Esophagus (tissue), 2 donors: Measurements from ENCODE around the gene NEGR1. TPM values are rescaled to one million over a fixed set of nuclear protein-coding genes. Genes with fewer than 3 reads are reported as not detected.

Experiments
- H3K27ac ChIP-seq, 2 donors: one replicate each; pipeline ENCODE4 v1.5.1; 2013; ENCODE audit warnings: low read depth in 2 of 2, mild to moderate bottlenecking in 2 of 2, inconsistent platforms in 1 of 2, low read length in 1 of 2, moderate library complexity in 1 of 2
- H3K27me3 ChIP-seq, 2 donors: one replicate each; pipeline ENCODE4 v1.6.1; 2013; ENCODE audit warnings: low read length in 2 of 2, control low read depth in 1 of 2, mild to moderate bottlenecking in 1 of 2; ENCODE audit not compliant: insufficient read depth in 2 of 2, control insufficient read depth in 1 of 2
- H3K36me3 ChIP-seq, 2 donors: one replicate each; pipeline ENCODE4 v1.6.1; 2013; ENCODE audit warnings: low read length in 1 of 2; ENCODE audit not compliant: control insufficient read depth in 2 of 2, insufficient read depth in 2 of 2
- H3K4me1 ChIP-seq, 2 donors: one replicate each; pipeline ENCODE4 v1.6.1; 2013; ENCODE audit warnings: low read length in 1 of 2; ENCODE audit not compliant: control insufficient read depth in 2 of 2, insufficient read depth in 2 of 2
- H3K4me3 ChIP-seq, 2 donors: one replicate each; pipeline ENCODE4 v1.5.1; 2013; ENCODE audit warnings: low read length in 2 of 2, mild to moderate bottlenecking in 2 of 2, low read depth in 1 of 2, moderate library complexity in 1 of 2
- H3K9me3 ChIP-seq, 2 donors: one replicate each; pipeline ENCODE4 v1.6.1; 2013; ENCODE audit warnings: mild to moderate bottlenecking in 2 of 2, low read depth in 1 of 2, low read length in 1 of 2, moderate library complexity in 1 of 2; ENCODE audit not compliant: control insufficient read depth in 2 of 2, insufficient read depth in 1 of 2
- WGBS, 2 donors: extraction: QIAGEN DNeasy Blood & Tissue Kit; methylation state at CpG; one replicate each; pipeline ENCODE4 v1.1.7; 2013; 5-methylcytosine and 5-hydroxymethylcytosine counted together
- polyA plus RNA-seq, 2 donors: library from polyadenylated mRNA; stranded (reverse); fragments of 200-250 nt; gene quantifications; one replicate each; pipeline ENCODE4 v1.2.3, GENCODE V29; 2013
- donor health status: healthy with polysubstance abuse.
- donor health status: Bipolar disorder and iron deficiency.

The NEGR1 gene
- polyA plus RNA-seq, 2 donors = 0.59 to 1.4 TPM

DNA sequence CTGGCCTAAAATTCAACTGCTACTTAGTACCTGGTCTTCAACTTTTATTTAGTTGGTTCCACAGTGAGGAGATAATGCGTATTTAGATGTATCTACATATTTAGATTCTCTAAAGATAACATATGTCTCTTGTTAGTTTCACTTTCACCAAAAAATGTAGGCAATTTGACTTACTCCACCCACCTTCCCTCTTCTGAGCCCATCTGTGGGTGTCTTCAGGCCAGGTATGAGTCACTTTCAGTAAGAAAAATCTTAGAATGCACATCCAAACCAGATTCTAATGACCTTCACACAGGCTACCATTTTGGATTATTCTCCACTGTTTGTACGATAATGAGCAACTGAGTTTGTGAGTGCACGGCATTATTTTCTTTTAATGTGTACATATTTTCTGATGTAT lies 501.7 kb downstream of the NEGR1 start:
- Histone ChIP-seq H3K36me3 (no peaks in the 10 kb centered on the region), H3K27ac (no peak overlapping the region), H3K4me1 (no peaks in the 10 kb centered on the region), H3K4me3 (no peak overlapping the region), H3K9me3 (no peaks in the 10 kb centered on the region), H3K27me3 (no peaks in the 10 kb centered on the region)
- WGBS, 2 donors = 90 to 91% methylated on average over 3 of the region's 3 CpGs

DNA sequence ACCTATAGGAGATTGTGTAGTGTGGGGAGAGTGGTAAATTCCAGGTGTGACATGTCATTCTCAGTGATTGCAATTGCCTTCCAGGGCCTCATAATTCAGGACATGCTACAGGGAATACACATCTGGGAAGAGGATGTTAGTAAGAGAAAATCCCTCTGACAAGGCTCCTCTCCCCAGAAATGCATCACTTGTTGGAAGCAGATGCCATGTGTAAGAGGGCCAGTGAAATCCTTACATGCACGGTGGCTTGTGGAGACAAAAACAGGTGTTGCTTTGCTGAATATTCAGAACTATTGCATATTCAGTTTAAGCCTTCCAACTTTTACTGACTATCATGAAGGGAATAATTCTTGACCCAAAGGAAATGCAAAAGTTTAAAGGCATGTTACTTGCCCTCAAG lies 503.4 kb downstream of the NEGR1 start:
- 44 to 65% methylated on average over 1 of the region's 1 CpG for WGBS, 2 donors
- H3K4me3 ChIP-seq = no peak overlapping the region
- no peaks in the 10 kb centered on the region for H3K9me3 ChIP-seq
- H3K27me3 ChIP-seq = no peaks in the 10 kb centered on the region
- no peaks in the 10 kb centered on the region for H3K4me1 ChIP-seq
- no peaks in the 10 kb centered on the region for H3K36me3 ChIP-seq
- H3K27ac ChIP-seq = no peak overlapping the region

DNA sequence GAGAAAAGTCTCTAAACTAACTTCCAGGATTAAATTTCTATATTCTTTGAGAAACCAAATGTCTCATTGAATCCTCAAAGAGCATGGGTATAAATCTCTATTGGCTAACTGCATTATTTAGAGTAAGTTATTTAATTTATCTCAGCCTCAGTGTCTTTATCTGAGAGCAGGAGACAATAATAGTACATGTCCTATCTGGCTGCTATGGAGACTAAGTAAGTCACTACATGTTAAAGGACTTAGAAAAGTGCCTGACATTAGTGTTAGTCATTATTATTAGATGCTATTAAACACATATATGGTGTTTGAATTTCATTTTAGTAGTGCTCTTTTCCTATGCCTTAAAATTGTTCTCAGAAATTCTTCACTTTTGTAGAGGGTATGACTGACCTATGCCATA lies 505.2 kb downstream of the NEGR1 start:
- no peak overlapping the region for H3K4me3 ChIP-seq
- no peaks in the 10 kb centered on the region for H3K9me3 ChIP-seq
- H3K27ac ChIP-seq = no peak overlapping the region
- no peaks in the 10 kb centered on the region for H3K27me3 ChIP-seq
- H3K36me3 ChIP-seq = no peaks in the 10 kb centered on the region
- no peaks in the 10 kb centered on the region for H3K4me1 ChIP-seq

DNA sequence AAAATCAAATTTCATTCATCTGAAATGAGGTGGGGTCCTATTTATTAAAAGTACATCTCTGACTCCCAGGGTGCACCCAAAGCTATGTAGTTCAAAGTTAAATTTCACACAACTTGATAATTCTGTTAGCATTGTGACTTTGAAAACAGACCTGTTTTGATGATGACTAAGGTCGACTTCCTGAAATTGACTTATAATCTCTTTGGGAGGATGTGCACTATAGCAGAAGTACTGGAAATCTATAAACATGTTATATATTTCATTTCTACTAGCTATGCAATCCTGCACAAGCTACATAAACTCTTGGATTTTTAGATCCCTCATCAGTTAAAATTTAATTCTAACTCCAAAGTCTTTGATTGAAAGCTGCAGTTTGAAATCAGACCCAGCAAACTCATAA lies 507.6 kb downstream of the NEGR1 start:
- no peak overlapping the region for H3K27ac ChIP-seq
- no peaks in the 10 kb centered on the region for H3K9me3 ChIP-seq
- H3K4me1 ChIP-seq = no peaks in the 10 kb centered on the region
- no peaks in the 10 kb centered on the region for H3K27me3 ChIP-seq
- no peak overlapping the region for H3K4me3 ChIP-seq
- WGBS, 2 donors = 53 to 65% methylated on average over 1 of the region's 1 CpG
- H3K36me3 ChIP-seq = no peaks in the 10 kb centered on the region

DNA sequence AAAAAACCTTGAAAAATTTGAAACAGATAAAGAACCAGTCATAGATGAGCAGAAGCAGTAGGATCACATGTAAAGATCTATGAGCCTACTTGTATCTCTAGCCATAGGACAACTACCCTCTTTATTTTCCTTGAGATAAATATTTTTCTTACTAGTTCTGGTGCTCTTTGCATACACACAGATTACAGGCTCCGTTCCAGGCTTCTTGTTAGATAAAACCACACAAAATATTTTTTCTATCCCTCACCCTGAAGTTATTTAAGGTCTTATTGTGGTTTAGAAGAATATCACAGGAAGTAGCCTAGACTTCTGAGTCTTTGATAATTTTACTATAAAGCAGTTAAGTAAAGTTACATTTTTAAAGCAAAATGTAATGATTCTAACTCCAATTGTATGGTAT lies 512.2 kb downstream of the NEGR1 start:
- no peaks in the 10 kb centered on the region for H3K27me3 ChIP-seq
- H3K4me3 ChIP-seq = no peak overlapping the region
- H3K9me3 ChIP-seq = no peaks in the 10 kb centered on the region
- no peaks in the 10 kb centered on the region for H3K4me1 ChIP-seq
- H3K36me3 ChIP-seq = no peaks in the 10 kb centered on the region
- no peak overlapping the region for H3K27ac ChIP-seq
- WGBS, 2 donors = 52 to 56% methylated on average over 1 of the region's 1 CpG

DNA sequence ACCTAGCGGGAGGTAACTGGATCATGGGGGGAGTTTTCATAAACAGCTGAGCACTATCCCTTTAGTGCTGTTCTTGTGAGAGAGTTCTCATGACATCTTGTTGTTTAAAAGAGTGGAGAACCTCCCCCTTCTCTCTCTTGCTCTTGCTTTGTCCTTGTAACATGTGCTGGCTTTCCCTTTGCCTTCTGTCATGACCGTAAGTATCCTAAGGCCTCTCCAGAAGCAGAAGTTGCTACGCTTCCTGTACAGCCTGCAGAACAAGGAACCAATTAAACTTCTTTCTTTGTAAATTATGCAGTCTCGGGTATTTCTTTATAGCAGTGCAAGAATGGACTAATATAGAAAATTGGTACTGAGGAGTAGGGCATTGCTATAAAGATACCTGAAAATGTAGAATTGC lies 515.6 kb downstream of the NEGR1 start:
- Histone ChIP-seq H3K4me1 (no peaks in the 10 kb centered on the region), H3K9me3 (peaks cover 0 to 4% of the 10 kb centered on the region in 2 donors), H3K27me3 (no peaks in the 10 kb centered on the region), H3K4me3 (no peak overlapping the region), H3K36me3 (no peaks in the 10 kb centered on the region), H3K27ac (no peak overlapping the region)
- WGBS, 2 donors = 86 to 89% methylated on average over 4 of the region's 4 CpGs

DNA sequence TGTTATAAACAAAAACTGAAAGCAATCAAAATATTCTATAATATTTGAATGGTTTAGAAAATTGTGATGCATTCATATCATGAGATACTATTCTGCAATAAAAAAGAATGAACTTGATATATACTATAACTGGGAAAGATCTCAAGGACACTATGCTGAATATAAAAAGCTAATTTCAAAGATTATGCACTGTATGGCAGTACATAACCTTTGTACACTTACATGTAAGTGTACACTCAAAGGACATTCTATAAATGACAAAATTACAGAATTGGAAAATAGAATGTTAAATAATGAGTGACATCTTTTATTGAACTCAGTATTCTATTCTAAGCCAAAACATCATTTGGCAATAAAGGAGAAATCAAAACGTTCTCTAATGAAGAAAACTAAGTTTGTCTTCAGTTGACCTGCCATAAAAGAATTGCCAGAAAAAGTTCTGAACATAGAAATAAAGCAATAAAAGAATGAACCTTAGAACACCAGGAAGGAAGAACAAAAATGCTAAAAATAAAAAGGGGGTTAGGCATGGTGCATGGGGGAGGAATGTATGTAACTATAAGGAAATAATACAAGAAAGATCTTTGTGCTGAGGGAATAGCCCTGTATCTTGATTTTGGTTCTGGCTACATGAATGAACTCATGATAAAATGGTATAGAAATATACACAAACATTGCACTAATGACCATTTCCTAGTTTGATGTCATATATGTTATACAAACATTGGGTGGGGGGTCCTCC lies 519.7 kb downstream of the NEGR1 start:
- peaks cover 0 to 4% of the 10 kb centered on the region in 2 donors for H3K9me3 ChIP-seq
- no peaks in the 10 kb centered on the region for H3K4me1 ChIP-seq
- H3K4me3 ChIP-seq = no peak overlapping the region
- H3K27ac ChIP-seq = no peak overlapping the region
- WGBS, 2 donors = 49 to 52% methylated on average over 1 of the region's 1 CpG
- H3K36me3 ChIP-seq = no peaks in the 10 kb centered on the region
- no peaks in the 10 kb centered on the region for H3K27me3 ChIP-seq

DNA sequence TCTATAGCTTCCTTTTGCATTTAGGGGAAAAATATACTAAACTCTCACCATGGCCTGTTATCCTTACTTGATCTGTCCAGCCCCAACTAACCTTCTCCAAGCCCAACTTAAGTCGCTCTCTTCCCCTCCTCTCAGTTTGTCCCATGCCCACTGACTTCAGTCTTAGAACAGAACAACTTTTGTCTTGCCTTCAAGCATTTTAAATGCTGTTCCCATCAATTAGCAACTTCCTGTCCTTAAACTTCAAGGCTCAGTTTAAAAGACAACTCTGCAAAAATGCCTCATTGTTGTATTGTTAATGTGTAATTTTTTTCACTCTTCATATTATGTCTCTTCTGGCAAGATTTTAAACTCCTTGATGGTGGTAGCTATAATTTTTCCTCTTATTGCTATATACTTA lies 526.9 kb downstream of the NEGR1 start:
- WGBS, 2 donors = 85% methylated on average over 1 of the region's 1 CpG

DNA sequence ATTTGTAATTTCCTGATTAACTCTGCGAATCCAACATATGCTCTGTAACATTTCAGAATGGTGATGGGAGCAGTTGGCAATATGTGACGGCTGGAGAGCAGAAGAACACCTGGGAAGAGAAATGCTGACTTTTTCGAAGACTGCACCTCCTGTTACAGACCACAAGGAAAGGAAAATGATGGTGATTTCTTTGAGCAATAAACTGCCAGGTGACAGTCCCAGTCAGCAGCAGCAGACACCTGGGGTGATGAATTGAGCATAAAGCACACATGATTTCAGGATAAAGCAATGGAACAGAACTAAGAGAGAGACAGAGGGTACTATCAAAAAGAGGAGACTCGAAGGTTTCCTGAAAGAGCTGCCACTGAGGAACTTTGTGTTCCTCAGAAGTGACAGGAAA lies 528.6 kb downstream of the NEGR1 start:
- WGBS, 2 donors = 73 to 75% methylated on average over 4 of the region's 4 CpGs
- Histone ChIP-seq H3K27ac (no peak overlapping the region), H3K9me3 (no peaks in the 10 kb centered on the region), H3K4me3 (no peak overlapping the region), H3K27me3 (no peaks in the 10 kb centered on the region), H3K36me3 (no peaks in the 10 kb centered on the region), H3K4me1 (no peaks in the 10 kb centered on the region)

More for the DNA sequence above, 526.9 kb downstream of the NEGR1 start:
- H3K4me3 ChIP-seq = no peak overlapping the region
- no peaks in the 10 kb centered on the region for H3K36me3 ChIP-seq
- H3K4me1 ChIP-seq = no peaks in the 10 kb centered on the region
- H3K9me3 ChIP-seq = no peaks in the 10 kb centered on the region
- no peaks in the 10 kb centered on the region for H3K27me3 ChIP-seq
- no peak overlapping the region for H3K27ac ChIP-seq

DNA sequence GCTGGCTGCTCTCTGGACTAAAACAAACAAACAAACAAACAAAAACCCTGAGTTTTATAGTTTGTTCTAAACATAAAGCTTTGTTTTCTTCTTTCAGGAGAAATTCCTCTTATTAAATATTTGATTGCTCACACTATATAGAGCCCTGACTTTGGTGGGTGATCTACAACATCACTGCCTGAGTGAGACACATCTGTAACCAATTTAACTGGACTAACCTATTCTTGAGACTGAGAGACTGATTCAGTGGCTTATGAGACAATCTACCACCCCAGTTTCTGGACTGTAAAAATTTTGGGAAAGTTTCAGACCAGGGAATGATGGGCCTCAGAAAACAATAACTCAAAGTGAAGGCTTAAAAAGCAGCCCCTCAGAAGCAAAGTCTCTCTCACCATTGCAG lies 537.0 kb downstream of the NEGR1 start:
- Histone ChIP-seq H3K9me3 (peaks cover 0 to 3% of the 10 kb centered on the region in 2 donors), H3K36me3 (no peaks in the 10 kb centered on the region), H3K4me1 (no peaks in the 10 kb centered on the region), H3K27ac (no peak overlapping the region), H3K27me3 (no peaks in the 10 kb centered on the region), H3K4me3 (no peak overlapping the region)
